ENCODE results near the gene C2CD2.

DNA sequence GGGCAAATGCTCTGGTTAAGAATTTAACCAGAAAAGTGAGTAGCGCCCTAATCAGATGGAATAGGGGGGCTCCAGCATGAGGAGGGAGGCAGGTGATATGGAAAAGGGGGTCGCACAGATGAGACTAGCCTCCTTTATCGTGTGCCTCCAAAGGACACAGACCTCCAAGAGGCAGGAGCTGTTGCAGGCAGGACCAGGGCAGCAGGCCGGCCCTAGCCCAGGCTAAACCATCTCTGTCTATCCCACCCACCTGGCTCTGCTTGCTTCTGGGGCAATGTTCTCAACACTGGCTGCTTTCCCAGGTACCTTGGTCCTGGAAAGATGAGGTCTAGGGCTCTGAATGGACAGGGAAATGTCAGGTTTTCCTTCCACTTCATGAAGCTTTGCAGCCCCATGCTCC lies 36.3 kb downstream of the C2CD2 start:
- TF ChIP-seq CTCF (optimal IDR thresholded peaks at IDR 0.05 in 1 of 3, IDR thresholded peaks at IDR 0.05 in 1 of 3, conservative IDR thresholded peaks at IDR 0.05 in 1 of 3; ENCODE audit: extremely low read depth in 1 of 3, insufficient read depth in 2 of 3, low read length in 3 of 3) (no peak), EZH2 (IDR thresholded peaks at IDR 0.05; ENCODE audit: low read length) (no peak)
